Activated CD8-positive, alpha-beta memory T cell treated with anti-CD3 and anti-CD28 coated beads for 48 hours (primary cell): ENCODE measurements around the gene SIKE1.
"Not testable (repeated sequence)": the region's sequence is repeated elsewhere in the genome, so short reads cannot be mapped to it uniquely, and the experiment has no call there.

Source experiments
- DNase-seq, 3 experiments: peaks; one replicate each; pipeline ENCODE4 v3.0.0-alpha.2; 2020; ENCODE audit warnings: low read depth in 2 of 3, low spot score in 2 of 3

The SIKE1 gene

GRCh38 chr1:114756009-114756892, 24.2 kb downstream of the SIKE1 start:
- no peak for DNase-seq

DNA sequence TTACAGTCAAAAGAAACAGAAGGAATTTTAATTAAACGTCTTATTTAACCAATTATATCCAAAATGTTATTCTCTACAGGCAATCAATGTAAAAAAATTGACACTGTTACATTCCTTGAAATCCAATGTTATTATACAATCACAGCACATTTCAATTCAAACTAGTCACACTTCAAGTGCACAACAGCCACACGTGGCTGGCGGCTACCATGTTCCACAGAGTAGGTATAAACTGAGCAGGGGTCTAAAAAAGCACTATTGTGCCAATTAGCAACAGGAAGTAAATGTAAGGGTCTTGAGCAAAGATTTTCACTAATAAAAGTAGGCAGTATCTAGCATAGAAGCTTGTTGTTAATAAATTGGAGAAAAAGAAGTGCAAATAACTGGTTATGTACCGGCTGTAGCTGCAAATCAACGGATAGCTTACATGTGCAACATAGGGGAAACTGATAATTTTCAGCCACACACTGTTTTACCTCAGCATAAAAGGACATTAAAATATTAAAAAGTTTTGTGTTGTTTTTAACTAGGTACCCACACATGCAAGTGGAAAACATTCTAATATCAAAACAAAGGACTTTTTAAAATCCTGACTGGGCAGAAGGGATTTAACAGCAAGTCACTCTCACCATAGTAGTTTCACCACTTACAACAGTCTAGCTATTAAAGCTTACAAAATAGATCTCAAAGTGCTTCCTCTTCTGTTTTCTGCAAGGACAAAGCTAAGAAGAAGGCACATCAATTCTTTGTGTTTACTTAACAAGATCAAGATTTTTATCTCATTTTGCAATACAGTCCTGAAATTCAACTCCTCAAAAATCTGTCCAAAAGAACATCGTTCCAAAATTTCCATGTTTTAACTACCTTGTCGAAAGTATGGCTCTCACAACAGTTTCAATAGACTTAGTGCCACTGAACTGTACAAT, 25.2 kb downstream of the SIKE1 start:
- no peak for DNase-seq

DNA sequence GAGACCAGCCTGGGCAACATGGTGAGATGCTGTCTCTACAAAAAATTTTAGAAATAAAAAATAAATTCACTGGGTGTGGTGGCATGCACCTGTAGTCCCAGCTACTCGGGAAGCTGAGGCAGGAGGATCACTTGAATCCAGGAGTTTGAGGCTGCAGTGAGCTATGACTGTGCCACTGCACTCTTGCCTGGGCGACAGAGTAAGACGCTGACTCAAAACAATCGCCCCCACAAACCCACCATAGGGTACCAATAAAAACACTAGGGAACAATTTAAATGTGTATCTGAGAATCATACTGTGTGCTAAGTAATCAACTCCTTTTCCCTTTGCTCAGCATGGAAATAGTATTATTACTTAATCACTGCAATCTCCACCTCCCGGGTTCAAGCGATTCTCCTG, 26.8 kb downstream of the SIKE1 start:
- not testable (repeated sequence) for DNase-seq

DNA sequence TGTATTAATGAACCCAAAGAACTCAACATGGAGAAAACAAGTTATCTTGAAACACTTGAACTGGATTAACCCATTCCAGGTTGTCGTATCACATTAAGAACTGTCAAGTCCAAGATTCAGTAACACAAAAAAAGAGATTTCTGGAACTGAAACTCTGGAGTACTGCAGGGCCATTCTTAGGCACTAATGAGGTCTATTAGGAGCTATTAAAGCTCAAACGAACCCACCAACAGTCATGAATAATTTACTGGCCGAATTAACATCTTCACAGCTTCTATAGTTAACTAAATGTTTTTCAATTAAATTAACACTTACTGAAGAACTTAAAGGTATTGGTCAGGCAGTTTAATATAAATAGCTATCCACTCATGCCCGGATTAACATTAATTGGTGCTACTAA, 27.3 kb downstream of the SIKE1 start:
- DNase-seq: no peak

DNA sequence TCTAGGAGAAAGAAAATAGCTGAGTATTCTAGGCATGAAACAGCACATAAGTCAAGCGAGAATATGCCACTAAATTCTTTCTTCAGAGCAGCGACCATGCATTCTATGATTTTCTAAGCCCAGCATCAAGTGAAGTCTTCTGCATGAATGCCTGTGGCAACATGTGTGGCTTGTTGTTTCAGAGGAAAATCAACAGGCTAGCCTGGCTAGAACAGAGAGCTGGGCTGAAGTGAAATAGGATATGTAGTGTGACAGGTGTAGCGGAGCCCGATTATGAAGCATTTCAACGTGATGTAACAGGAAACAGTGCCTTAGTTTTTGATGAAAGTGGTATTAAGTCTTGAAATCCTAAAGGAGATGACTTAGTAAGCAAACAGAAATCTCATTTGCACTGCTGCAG, 29.7 kb downstream of the SIKE1 start:
- DNase-seq: no peak

DNA sequence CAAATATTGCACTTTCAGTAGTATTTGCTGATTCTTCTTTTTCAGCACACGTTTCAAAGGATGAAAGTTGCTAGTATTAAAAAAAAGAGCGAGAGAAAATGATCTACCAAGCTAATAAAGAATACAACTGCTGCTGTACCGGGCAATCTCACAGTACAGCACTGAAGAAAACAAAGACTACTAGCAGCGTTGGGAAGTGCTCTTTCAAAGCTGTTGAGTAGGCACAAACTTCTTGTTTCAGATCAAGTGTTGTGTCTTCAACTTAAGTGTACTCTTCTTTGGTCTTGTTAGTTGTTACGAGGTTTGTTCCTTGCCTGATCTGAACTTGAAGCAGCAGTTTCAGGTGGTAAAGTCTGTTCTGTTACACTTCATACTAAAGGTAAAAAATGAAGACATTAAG, 30.6 kb downstream of the SIKE1 start:
- DNase-seq: no peak

DNA sequence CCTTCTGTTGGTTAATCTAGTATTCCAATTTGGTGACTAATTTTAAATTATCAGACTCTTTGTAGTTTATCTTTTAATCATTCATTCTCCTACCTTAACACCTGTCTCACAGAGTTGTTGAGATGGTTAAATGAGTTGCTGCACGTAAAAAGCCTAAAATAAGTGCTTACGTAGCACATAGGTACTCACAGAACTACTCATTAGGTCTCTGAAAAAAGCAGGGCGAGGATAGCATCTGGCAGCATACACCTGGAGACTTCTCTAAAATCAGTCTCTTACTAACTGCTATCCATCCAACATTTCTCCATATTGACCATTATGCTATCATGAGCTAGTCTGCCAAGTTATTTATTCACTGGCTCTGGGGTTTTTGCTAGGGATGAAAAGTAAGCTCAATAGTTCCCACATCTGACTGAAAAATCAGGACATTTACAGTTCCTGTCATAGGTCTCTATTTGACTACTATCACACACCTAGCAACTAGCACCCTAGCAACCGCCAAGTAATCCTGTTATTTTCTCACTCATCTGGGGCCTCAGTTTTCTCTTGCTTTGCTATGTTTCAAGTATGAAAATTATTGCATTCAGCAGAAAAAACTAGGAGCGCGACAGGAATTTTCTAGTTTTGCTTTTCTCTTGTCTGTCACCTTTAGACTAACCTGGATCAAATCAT, 33.9 kb downstream of the SIKE1 start:
- DNase-seq: no peak

GRCh38 chr1:114745291-114745690, 35.2 kb downstream of the SIKE1 start:
- DNase-seq: no peak

- DNase-seq: no peak
Observed at GRCh38 chr1:114741963-114742746, 38.3 kb downstream of the SIKE1 start.

GRCh38 chr1:114740331-114740730, 40.2 kb downstream of the SIKE1 start:
- no peak for DNase-seq

GRCh38 chr1:114737314-114737849, 43.1 kb downstream of the SIKE1 start:
- DNase-seq: no peak

DNA sequence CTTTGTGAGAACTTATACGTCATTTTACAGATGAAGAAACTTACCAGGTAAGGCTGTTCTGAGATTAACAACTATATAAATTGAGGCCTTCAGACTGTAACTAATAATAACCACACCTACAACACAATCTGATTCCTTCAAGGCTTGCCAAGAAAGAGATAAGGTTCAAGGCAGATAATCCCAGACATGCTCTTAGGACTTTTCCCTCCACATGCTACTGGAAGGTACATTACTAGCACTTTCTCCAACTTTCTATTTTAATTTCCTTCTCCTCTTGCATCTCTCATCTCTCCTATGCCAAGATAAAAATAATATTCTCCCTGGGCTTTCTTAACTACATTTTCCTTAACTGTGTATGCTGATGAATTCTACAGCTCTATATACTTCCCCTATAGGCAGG, 45.0 kb downstream of the SIKE1 start:
- no peak for DNase-seq

DNA sequence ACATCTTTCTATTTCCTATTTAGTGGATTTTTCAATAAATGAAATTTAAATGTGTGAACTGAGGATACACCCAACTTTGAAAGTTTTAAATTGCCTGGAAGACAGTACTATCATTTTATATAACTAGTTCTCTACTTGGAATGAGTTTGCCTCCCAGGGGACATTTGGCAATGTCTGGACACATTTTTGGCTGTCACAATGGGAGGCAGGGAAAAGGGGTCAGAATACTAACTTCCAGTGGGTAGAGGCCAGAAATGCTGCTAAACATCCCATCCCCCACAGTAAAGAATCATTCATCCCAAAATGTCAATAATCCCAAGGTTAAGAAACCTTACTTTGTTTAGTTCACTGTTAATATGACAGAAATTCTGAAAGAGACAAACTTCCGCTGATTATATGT, 50.7 kb downstream of the SIKE1 start:
- no peak for DNase-seq

- DNase-seq: no peak
Observed at GRCh38 chr1:114728553-114728952, 51.9 kb downstream of the SIKE1 start.

- DNase-seq: no peak
Observed at GRCh38 chr1:114725230-114725629, 55.3 kb downstream of the SIKE1 start.

GRCh38 chr1:114723915-114724314, 56.6 kb downstream of the SIKE1 start:
- no peak for DNase-seq

DNA sequence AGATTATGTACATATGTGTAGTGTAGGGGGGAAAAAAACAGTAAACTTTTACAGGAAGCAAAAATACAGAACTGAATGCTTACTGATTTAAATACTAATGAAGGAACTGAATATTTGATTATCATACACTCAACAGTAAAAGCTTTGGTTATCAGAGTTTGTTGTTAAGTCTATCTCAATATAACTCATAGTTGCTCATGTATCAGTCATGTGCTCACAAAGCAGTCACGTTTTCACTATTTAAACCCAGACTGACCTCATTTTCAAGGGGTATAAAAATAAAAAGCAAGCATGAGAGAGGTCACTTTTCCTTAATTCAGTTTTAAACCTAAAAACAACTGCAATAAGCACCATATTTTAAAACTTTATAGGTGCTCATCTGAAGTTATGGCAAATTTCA, 57.0 kb downstream of the SIKE1 start:
- DNase-seq: no peak

DNA sequence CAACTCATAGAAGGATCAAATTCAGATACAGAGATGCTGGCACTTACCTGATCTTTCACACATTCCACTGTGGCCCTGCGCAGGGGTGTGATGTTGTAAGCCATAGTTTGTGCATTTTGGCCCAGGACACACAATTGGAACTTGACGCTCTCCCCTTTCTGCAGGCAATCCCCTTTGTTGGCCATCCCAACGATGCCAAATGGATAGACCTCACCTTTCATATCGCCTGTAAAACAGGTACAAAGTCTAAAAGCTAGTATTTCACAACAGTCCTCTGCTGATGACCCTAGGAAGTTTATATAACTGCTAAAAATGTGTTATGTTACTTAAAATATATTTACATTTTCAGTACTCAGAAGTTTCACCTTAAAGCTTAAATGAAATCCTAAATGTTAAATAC, 60.0 kb downstream of the SIKE1 start:
- no peak for DNase-seq
